Measurements from ENCODE around the gene EMILIN2.

The EMILIN2 gene

GRCh38 chr18:2916184-2916583 is 69.4 kb downstream of the EMILIN2 start:
- DNase-seq (ENCODE audit: low read depth in 2 of 2), result no peak

- DNase-seq (ENCODE audit: low read depth in 2 of 2), result no peak
Observed at GRCh38 chr18:2917259-2918047, 70.6 kb downstream of the EMILIN2 start.

- DNase-seq (ENCODE audit: low read depth in 2 of 2), result no peak
Observed at GRCh38 chr18:2918761-2919550, 72.2 kb downstream of the EMILIN2 start.

- no peak for DNase-seq (ENCODE audit: low read depth in 2 of 2)
Observed at GRCh38 chr18:2919600-2919999, 72.8 kb downstream of the EMILIN2 start.

GRCh38 chr18:2920027-2920426 is 73.2 kb downstream of the EMILIN2 start:
- DNase-seq (ENCODE audit: low read depth in 2 of 2), result no peak

GRCh38 chr18:2920546-2921343 is 73.9 kb downstream of the EMILIN2 start:
- DNase-seq (ENCODE audit: low read depth in 2 of 2), result no peak

- no peak for DNase-seq (ENCODE audit: low read depth in 2 of 2)
Observed at GRCh38 chr18:2921778-2922177, 75.0 kb downstream of the EMILIN2 start.

GRCh38 chr18:2923464-2923863 is 76.7 kb downstream of the EMILIN2 start:
- DNase-seq (ENCODE audit: low read depth in 2 of 2), result no peak

GRCh38 chr18:2924920-2925319 is 78.1 kb downstream of the EMILIN2 start:
- DNase-seq (ENCODE audit: low read depth in 2 of 2), result no peak

- no peak for DNase-seq (ENCODE audit: low read depth in 2 of 2)
Observed at GRCh38 chr18:2926528-2926927, 79.7 kb downstream of the EMILIN2 start.

- DNase-seq (ENCODE audit: low read depth in 2 of 2), result no peak
Observed at GRCh38 chr18:2927745-2928144, 80.9 kb downstream of the EMILIN2 start.

GRCh38 chr18:2932247-2933181 is 85.7 kb downstream of the EMILIN2 start:
- no peak for DNase-seq (ENCODE audit: low read depth in 2 of 2)

GRCh38 chr18:2933995-2934394 is 87.2 kb downstream of the EMILIN2 start:
- no peak for DNase-seq (ENCODE audit: low read depth in 2 of 2)

- no peak for DNase-seq (ENCODE audit: low read depth in 2 of 2)
Observed at GRCh38 chr18:2935438-2936192, 88.8 kb downstream of the EMILIN2 start.

- no peak for DNase-seq (ENCODE audit: low read depth in 2 of 2)
Observed at GRCh38 chr18:2939317-2939716, 92.5 kb downstream of the EMILIN2 start.

GRCh38 chr18:2948038-2948437 is 101.2 kb downstream of the EMILIN2 start:
- no peak for DNase-seq (ENCODE audit: low read depth in 2 of 2)

GRCh38 chr18:2952605-2953004 is 105.8 kb downstream of the EMILIN2 start:
- DNase-seq (ENCODE audit: low read depth in 2 of 2), result no peak

- no peak for DNase-seq (ENCODE audit: low read depth in 2 of 2)
Observed at GRCh38 chr18:2953935-2954653, 107.3 kb downstream of the EMILIN2 start.

- DNase-seq (ENCODE audit: low read depth in 2 of 2), result no peak
Observed at GRCh38 chr18:2954869-2955645, 108.3 kb downstream of the EMILIN2 start.

Measured in stimulated activated CD8-positive, alpha-beta memory T cell treated with anti-CD3 and anti-CD28 coated beads, Interleukin-15, amount 100 ng/mL, for 48 hours (primary cell).